Sigmoid colon (tissue), 7 donors: ENCODE results near the gene NPB. TPM values are rescaled to one million over a fixed set of nuclear protein-coding genes. Genes with fewer than 3 reads are reported as not detected.
A peak's percentile ranks its signal among the peaks of the same experiment; 100 is the strongest.

Experiments used
- DNase-seq: peaks from one replicate; pipeline ENCODE4 v3.0.0-alpha.2; 2019
- H3K27ac ChIP-seq, 4 donors: fragments of 200-600 bp; sonication (generic); one replicate each; pipeline ENCODE4 v1.5.1; 2016 to 2019; ENCODE audit warnings: mild to moderate bottlenecking in 1 of 4
- H3K27me3 ChIP-seq, 3 donors: fragments of 200-600 bp; sonication (generic); one replicate each; pipeline ENCODE4 v1.5.1; 2019; ENCODE audit warnings: mild to moderate bottlenecking in 1 of 3
- H3K36me3 ChIP-seq, 4 donors: fragments of 200-600 bp; sonication (generic); one replicate each; pipeline ENCODE4 v1.5.1; 2016 to 2019
- H3K4me1 ChIP-seq, 4 donors: fragments of 200-600 bp; sonication (generic); one replicate each; pipeline ENCODE4 v1.5.1; 2017 to 2019
- H3K4me3 ChIP-seq, 4 donors: fragments of 200-600 bp; sonication (generic); one replicate each; pipeline ENCODE4 v1.5.1; 2017 to 2019; ENCODE audit warnings: mild to moderate bottlenecking in 2 of 4, moderate library complexity in 1 of 4
- H3K9me3 ChIP-seq, 4 donors: fragments of 200-600 bp in 3 of 4; sonication (generic) in 3 of 4; one replicate each; pipeline versions ENCODE4 v1.5.1 to v1.6.1; 2013 to 2019
- CTCF ChIP-seq, 4 experiments: fragments of 450-650 bp in 3 of 4; fragments of 200-600 bp in 1 of 4; IDR thresholded peaks; one replicate each; pipeline ENCODE4 v1.5.1; 2016 to 2019; ENCODE audit warnings: antibody characterized with exemption in 4 of 4, mild to moderate bottlenecking in 3 of 4, moderate library complexity in 2 of 4
- EP300 ChIP-seq, 4 donors: sonication (generic); formaldehyde crosslinking; IDR thresholded peaks; one replicate each; pipeline ENCODE4 v1.6.1; 2017; ENCODE audit warnings: antibody characterized with exemption in 4 of 4
- POLR2A ChIP-seq, 2 donors: fragments of 450-650 bp; IDR thresholded peaks; one replicate each; pipeline ENCODE4 v1.6.1; 2016; ENCODE audit warnings: antibody characterized with exemption in 2 of 2, mild to moderate bottlenecking in 2 of 2, moderate library complexity in 2 of 2
- POLR2AphosphoS5 ChIP-seq, 4 donors: sonication (generic); formaldehyde crosslinking; IDR thresholded peaks; one replicate each; pipeline ENCODE4 v1.6.1; 2017; ENCODE audit warnings: antibody characterized with exemption in 4 of 4
- WGBS, 2 donors: extraction: QIAGEN DNeasy Blood & Tissue Kit; methylation state at CpG; one replicate each; pipeline ENCODE4 v1.1.7; 2013; 5-methylcytosine and 5-hydroxymethylcytosine counted together
- intact Hi-C: fragments of 100-400 bp; cut with DNase I; formaldehyde crosslinking; loops from one replicate; pipeline ENCODE4 v1.15.1; 2023
- polyA plus RNA-seq, 3 donors: library from polyadenylated mRNA; stranded (reverse); fragments of 200-250 nt; gene quantifications; one replicate each; pipeline ENCODE4 v1.2.3, GENCODE V29; 2013
- total RNA-seq, 4 donors: library from RNA; depleted of rRNA; stranded (reverse); fragments of >200 nt; gene quantifications; one replicate each; pipeline ENCODE4 v1.1.0, GENCODE V29; 2016
- donor health status: healthy with polysubstance abuse.
- donor health status: Bipolar disorder and iron deficiency.
- donor health status: healthy.

NPB gene
- total and polyA plus RNA-seq, 7 donors, result 0.27 to 1.8 (median 0.79) TPM; not detected in 3

- DNase-seq, result no peak
- no peak for TF ChIP-seq POLR2A (IDR thresholded peaks at IDR 0.05)
- TF ChIP-seq CTCF (IDR thresholded peaks at IDR 0.05), result no peak
- no peaks in the 10 kb centered on the region for H3K27me3 ChIP-seq
- peaks cover 0 to 22% (median 13%) of the 10 kb centered on the region in 4 donors for H3K4me1 ChIP-seq
- WGBS, 2 donors, result 95% methylated on average over 38 of the region's 38 CpGs
- H3K9me3 ChIP-seq, result no peaks in the 10 kb centered on the region
- intact Hi-C loops, result no loop called here
- no peak overlapping the region for H3K27ac ChIP-seq
- H3K36me3 ChIP-seq, result no peaks in the 10 kb centered on the region
- H3K4me3 ChIP-seq, result no peak overlapping the region
Observed at GRCh38 chr17:81934850-81935708, 33.0 kb downstream of the NPB start.

GRCh38 chr17:81935709-81936084 lies 33.7 kb downstream of the NPB start:
- intact Hi-C loops, result no loop called here
- H3K36me3 ChIP-seq, result no peaks in the 10 kb centered on the region
- 88 to 90% methylated on average over 6 of the region's 6 CpGs for WGBS, 2 donors
- DNase-seq, result no peak
- H3K4me1 ChIP-seq, result peaks cover 0 to 23% (median 14%) of the 10 kb centered on the region in 4 donors
- H3K27ac ChIP-seq, result no peak overlapping the region
- no peaks in the 10 kb centered on the region for H3K9me3 ChIP-seq
- no peaks in the 10 kb centered on the region for H3K27me3 ChIP-seq
- H3K4me3 ChIP-seq, result no peak overlapping the region
- TF ChIP-seq POLR2AphosphoS5 (IDR thresholded peaks at IDR 0.05), result no peak

GRCh38 chr17:81939218-81939617 lies 37.2 kb downstream of the NPB start:
- no peaks in the 10 kb centered on the region for H3K36me3 ChIP-seq
- intact Hi-C loops, result no loop called here
- peaks cover 0 to 23% (median 14%) of the 10 kb centered on the region in 4 donors for H3K4me1 ChIP-seq
- no peaks in the 10 kb centered on the region for H3K9me3 ChIP-seq
- DNase-seq, result no peak
- 64 to 80% methylated on average over 15 of the region's 15 CpGs for WGBS, 2 donors
- no peak overlapping the region for H3K27ac ChIP-seq
- no peak overlapping the region for H3K4me3 ChIP-seq
- TF ChIP-seq CTCF (IDR thresholded peaks at IDR 0.05) (no peak), POLR2AphosphoS5 (IDR thresholded peaks at IDR 0.05) (no peak), POLR2A (IDR thresholded peaks at IDR 0.05) (no peak), EP300 (IDR thresholded peaks at IDR 0.05) (no peak)
- H3K27me3 ChIP-seq, result peaks cover 0 to 32% (median 11%) of the 10 kb centered on the region in 3 donors

- TF ChIP-seq EP300 (IDR thresholded peaks at IDR 0.05) (no peak), POLR2AphosphoS5 (IDR thresholded peaks at IDR 0.05) (no peak), CTCF (IDR thresholded peaks at IDR 0.05) (no peak), POLR2A (IDR thresholded peaks at IDR 0.05) (no peak)
- H3K4me3 ChIP-seq, result no peak overlapping the region
- H3K4me1 ChIP-seq, result peaks cover 0 to 23% (median 14%) of the 10 kb centered on the region in 4 donors
- H3K9me3 ChIP-seq, result no peaks in the 10 kb centered on the region
- peaks cover 0 to 39% (median 11%) of the 10 kb centered on the region in 3 donors for H3K27me3 ChIP-seq
- intact Hi-C loops, result no loop called here
- WGBS, 2 donors, result 85 to 90% methylated on average over 21 of the region's 21 CpGs
- DNase-seq, result peak; percentile 71
- H3K36me3 ChIP-seq, result no peaks in the 10 kb centered on the region
- H3K27ac ChIP-seq, result no peak overlapping the region
Observed at GRCh38 chr17:81939881-81940385, 37.9 kb downstream of the NPB start.

- Histone ChIP-seq H3K27me3 (peaks cover 0 to 40% (median 11%) of the 10 kb centered on the region in 3 donors), H3K4me1 (peaks cover 0 to 23% (median 14%) of the 10 kb centered on the region in 4 donors), H3K36me3 (no peaks in the 10 kb centered on the region), H3K4me3 (no peak overlapping the region), H3K27ac (no peak overlapping the region), H3K9me3 (no peaks in the 10 kb centered on the region)
- 64 to 93% methylated on average over 56 of the region's 56 CpGs for WGBS, 2 donors
- intact Hi-C loops, result no loop called here
- TF ChIP-seq POLR2A (IDR thresholded peaks at IDR 0.05), result no peak
- TF ChIP-seq POLR2AphosphoS5 (IDR thresholded peaks at IDR 0.05), result no peak
- TF ChIP-seq CTCF (IDR thresholded peaks at IDR 0.05), result no peak
- TF ChIP-seq EP300 (IDR thresholded peaks at IDR 0.05), result no peak
- no peak for DNase-seq
Observed at GRCh38 chr17:81940538-81941483, 38.8 kb downstream of the NPB start.
